Adrenal gland (tissue), 12 donors: ENCODE results near the gene SMAP2. TPM values are rescaled to one million over a fixed set of nuclear protein-coding genes. Genes with fewer than 3 reads are reported as not detected.

Experiments
- DNase-seq, 7 donors: peaks; one replicate each; pipeline ENCODE4 v3.0.0-alpha.2; 2019 to 2020
- H3K27ac ChIP-seq, 5 donors: fragments of 200-600 bp; sonication (generic) in 4 of 5; 1 replicate in 3 of 5; 2 replicates in 2 of 5; pipeline versions ENCODE4 v1.5.1 to v1.8.0; 2016 to 2020; ENCODE audit warnings: mild to moderate bottlenecking in 1 of 5
- H3K27me3 ChIP-seq: fragments of 200-600 bp; 2 replicates; pipeline ENCODE4 v1.8.0; 2021
- H3K36me3 ChIP-seq, 2 donors: fragments of 200-600 bp; replicated peaks in 1 of 2; 1 replicate in 1 of 2; 2 replicates in 1 of 2; pipeline versions ENCODE4 v1.5.1 to v1.8.0; 2018 to 2022
- H3K4me1 ChIP-seq, 2 donors: fragments of 200-600 bp; replicated peaks in 1 of 2; 1 replicate in 1 of 2; 2 replicates in 1 of 2; pipeline versions ENCODE4 v1.5.1 to v1.8.0; 2018 to 2021
- H3K4me3 ChIP-seq, 4 donors: fragments of 200-600 bp; sonication (generic) in 3 of 4; one replicate each; pipeline ENCODE4 v1.5.1; 2016 to 2018
- H3K9me3 ChIP-seq, 3 donors: fragments of 200-600 bp; sonication (generic) in 1 of 3; replicated peaks in 1 of 3; 1 replicate in 2 of 3; 2 replicates in 1 of 3; pipeline versions ENCODE4 v1.5.1 to v1.8.0; 2016 to 2021
- CTCF ChIP-seq, 6 experiments: fragments of 450-650 bp in 4 of 6; fragments of 200-600 bp in 2 of 6; sonication (generic) in 1 of 6; IDR thresholded peaks; 1 replicate in 5 of 6; 2 replicates in 1 of 6; pipeline versions ENCODE4 v1.5.1 to v1.8.0; 2016 to 2021; ENCODE audit warnings: antibody characterized with exemption in 6 of 6, mild to moderate bottlenecking in 2 of 6, moderate library complexity in 1 of 6
- POLR2A ChIP-seq, 2 donors: fragments of 450-650 bp; IDR thresholded peaks; one replicate each; pipeline ENCODE4 v1.6.1; 2017; ENCODE audit warnings: antibody characterized with exemption in 2 of 2, mild to moderate bottlenecking in 2 of 2, moderate library complexity in 1 of 2
- WGBS, 4 donors: extraction: QIAGEN DNeasy Blood & Tissue Kit in 2 of 4; methylation state at CpG; one replicate each; pipeline versions ENCODE4 v1.1.5 to v1.1.7; 2013 to 2017; 5-methylcytosine and 5-hydroxymethylcytosine counted together
- intact Hi-C, 2 donors: fragments of 100-400 bp; cut with DNase I; formaldehyde crosslinking; loops; one replicate each; pipeline versions ENCODE4 v1.14.1 to v1.15.0; 2022 to 2023
- polyA plus RNA-seq, 3 donors: library from polyadenylated mRNA; stranded (reverse); fragments of 200-250 nt in 2 of 3; fragments of 350-450 nt in 1 of 3; fragmentation: Illumina TruSeq in 1 of 3; extraction: RNeasy Lipid Tissue Mini Kit (QIAGEN cat#74804) in 1 of 3; gene quantifications; one replicate each; pipeline ENCODE4 v1.2.3, GENCODE V29; 2013 to 2014
- total RNA-seq, 9 donors: library from RNA; depleted of rRNA in 4 of 9; stranded (reverse); fragments of >200 nt in 4 of 9; fragments of 120-200 nt in 1 of 9; fragmentation: NEBNext Ultra II Directional in 1 of 9; extraction: Animal tissue kit (Norgen Biotek cat#: 25700) in 1 of 9; gene quantifications; one replicate each; pipeline versions ENCODE4 v1.1.0 to v1.2.4, GENCODE V29; 2013 to 2023
- donor health status: healthy with polysubstance abuse.
- donor health status: Bipolar disorder and iron deficiency.
- donor health status: DM: yes; HTN: yes; CAD: no.
- donor health status: DM: no; HTN: no; CAD: no.
- donor health status: DM: no; HTN: no; CAD: no.
- donor health status: DM: yes; HTN: yes; CAD: no.

Gene SMAP2
- total and polyA plus RNA-seq, 12 donors, result 15.0 to 55.9 (median 36.3) TPM

GRCh38 chr1:40380817-40381216 is 7.3 kb downstream of the SMAP2 start:
- WGBS, 4 donors, result 87 to 94% (median 89%) methylated on average over 4 of the region's 4 CpGs
- H3K36me3 ChIP-seq, result no peaks in the 10 kb centered on the region
- H3K9me3 ChIP-seq, result no peaks in the 10 kb centered on the region
- peak overlapping the region in 2 of 5 donors; percentile 4 to 9 for H3K27ac ChIP-seq
- no peaks in the 10 kb centered on the region for H3K27me3 ChIP-seq
- intact Hi-C loops, result no loop called here
- H3K4me1 ChIP-seq, result peaks cover 7 to 53% of the 10 kb centered on the region in 2 donors
- no peak for DNase-seq
- H3K4me3 ChIP-seq, result no peak overlapping the region
- no peak for TF ChIP-seq POLR2A (IDR thresholded peaks at IDR 0.05)
- TF ChIP-seq CTCF (IDR thresholded peaks at IDR 0.05), result no peak

GRCh38 chr1:40381268-40382107 is 8.0 kb downstream of the SMAP2 start:
- no peak for DNase-seq
- H3K4me3 ChIP-seq, result no peak overlapping the region
- no peaks in the 10 kb centered on the region for H3K9me3 ChIP-seq
- H3K27ac ChIP-seq, result peak overlapping the region in 3 of 5 donors; percentile 14 to 45 (median 28)
- 71 to 80% (median 75%) methylated on average over 7 of the region's 7 CpGs for WGBS, 4 donors
- no peaks in the 10 kb centered on the region for H3K36me3 ChIP-seq
- H3K27me3 ChIP-seq, result no peaks in the 10 kb centered on the region
- no peak for TF ChIP-seq POLR2A (IDR thresholded peaks at IDR 0.05)
- H3K4me1 ChIP-seq, result peaks cover 7 to 59% of the 10 kb centered on the region in 2 donors
- intact Hi-C loops, result no loop called here

- Histone ChIP-seq H3K36me3 (no peaks in the 10 kb centered on the region), H3K27ac (peak overlapping the region in 2 of 5 donors; percentile 5 to 14), H3K4me1 (peaks cover 7 to 65% of the 10 kb centered on the region in 2 donors), H3K4me3 (no peak overlapping the region), H3K27me3 (no peaks in the 10 kb centered on the region), H3K9me3 (no peaks in the 10 kb centered on the region)
- TF ChIP-seq CTCF (IDR thresholded peaks at IDR 0.05) (no peak), POLR2A (IDR thresholded peaks at IDR 0.05) (no peak)
- WGBS, 4 donors, result 87 to 96% (median 88%) methylated on average over 3 of the region's 3 CpGs
- no peak for DNase-seq
- intact Hi-C loops, result no loop called here
These were observed 8.6 kb downstream of the SMAP2 start for GRCh38 chr1:40382108-40382460.

GRCh38 chr1:40382601-40383000 is 9.1 kb downstream of the SMAP2 start:
- Histone ChIP-seq H3K27ac (peak overlapping the region in 2 of 5 donors; percentile 5 to 81), H3K36me3 (no peaks in the 10 kb centered on the region), H3K9me3 (no peaks in the 10 kb centered on the region), H3K4me1 (peaks cover 7 to 69% of the 10 kb centered on the region in 2 donors), H3K4me3 (no peak overlapping the region), H3K27me3 (no peaks in the 10 kb centered on the region)
- no peak for DNase-seq
- intact Hi-C loops, result no loop called here
- TF ChIP-seq CTCF (IDR thresholded peaks at IDR 0.05) (no peak), POLR2A (IDR thresholded peaks at IDR 0.05) (no peak)

- 80 to 85% (median 83%) methylated on average over 7 of the region's 7 CpGs for WGBS, 4 donors
- TF ChIP-seq POLR2A (IDR thresholded peaks at IDR 0.05), result no peak
- no peak for TF ChIP-seq CTCF (IDR thresholded peaks at IDR 0.05)
- no peak overlapping the region for H3K4me3 ChIP-seq
- H3K27ac ChIP-seq, result peak overlapping the region in 2 of 5 donors; percentile 81 to 84
- intact Hi-C loops, result no loop called here
- no peaks in the 10 kb centered on the region for H3K9me3 ChIP-seq
- peaks cover 7 to 69% of the 10 kb centered on the region in 2 donors for H3K4me1 ChIP-seq
- no peaks in the 10 kb centered on the region for H3K36me3 ChIP-seq
- DNase-seq, result peak in 1 of 7 donors; percentile 74
- no peaks in the 10 kb centered on the region for H3K27me3 ChIP-seq
These were observed 9.6 kb downstream of the SMAP2 start for GRCh38 chr1:40383095-40383487.
